Inferior parietal cortex (tissue), 1 donor: Measurements from ENCODE around the gene MLLT6.

Experiments used
- DNase-seq: peaks from one replicate; pipeline ENCODE4 v3.0.0-alpha.2; 2016; ENCODE audit errors: extremely low spot score

MLLT6 gene

GRCh38 chr17:38674749-38675615 lies 30.1 kb upstream of the MLLT6 start, which contains the start of gene EPOP:
EPOP (minus strand) TSS chr17:38674957; CDS start chr17:38674495, 462 bp downstream.
- DNase-seq, result peak; percentile 80

DNA sequence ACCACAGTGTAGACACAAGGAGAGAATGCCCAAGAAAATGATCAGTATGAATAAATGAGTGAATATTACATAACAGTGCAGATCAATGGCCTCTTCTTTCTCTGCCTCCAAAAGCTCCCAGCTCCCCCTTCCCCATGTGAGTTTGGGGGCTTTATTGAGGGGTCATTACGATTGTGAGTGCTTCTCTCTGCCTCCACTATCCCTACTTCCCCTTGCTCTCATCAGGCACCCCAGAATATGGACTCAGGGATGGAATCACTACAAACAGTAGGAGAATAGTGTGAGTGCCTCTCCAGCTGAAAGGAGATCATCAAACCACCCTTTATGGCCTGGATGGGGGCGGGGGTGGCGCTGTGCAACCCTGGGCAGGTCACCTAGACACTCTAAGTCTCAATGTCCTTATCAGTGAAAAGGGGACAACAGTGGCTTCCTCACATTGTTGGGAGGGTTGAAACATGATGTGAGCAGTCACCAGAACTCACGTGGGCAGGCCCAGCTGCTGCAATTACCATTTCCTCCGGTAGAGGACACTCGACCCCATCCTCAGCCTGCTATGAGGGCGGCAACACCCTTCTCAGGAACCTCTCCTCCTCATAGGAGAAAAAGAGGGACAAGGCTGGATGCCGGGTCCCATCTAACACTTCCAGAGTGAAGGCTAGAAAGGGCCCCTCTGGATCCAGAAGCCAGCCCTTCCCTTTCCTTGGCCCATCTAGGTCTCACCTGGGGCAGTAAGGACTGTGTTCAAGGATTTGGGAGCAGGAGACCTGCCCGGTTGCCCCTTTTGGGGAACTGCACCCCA lies 28.2 kb upstream of the MLLT6 start:
- DNase-seq, result peak; percentile 94

DNA sequence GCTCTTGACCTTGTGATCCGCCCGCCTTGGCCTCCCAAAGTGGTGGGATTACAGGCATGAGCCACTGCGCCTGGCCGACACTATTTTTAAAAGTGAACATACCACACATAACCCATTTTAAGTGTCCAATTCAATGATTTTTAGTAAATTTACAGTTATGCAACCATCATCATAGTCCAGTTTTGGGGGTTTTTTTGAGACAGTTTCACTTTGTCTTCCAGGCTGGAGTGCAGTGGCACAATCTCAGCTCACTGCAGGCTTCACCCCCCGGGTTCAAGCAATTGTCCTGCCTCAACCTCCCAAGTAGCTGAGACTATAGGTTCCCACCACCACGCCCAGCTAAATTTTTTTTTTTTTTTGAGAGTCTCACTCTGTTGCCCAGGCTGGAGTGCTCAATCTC lies 27.3 kb upstream of the MLLT6 start:
- DNase-seq, result no peak

DNA sequence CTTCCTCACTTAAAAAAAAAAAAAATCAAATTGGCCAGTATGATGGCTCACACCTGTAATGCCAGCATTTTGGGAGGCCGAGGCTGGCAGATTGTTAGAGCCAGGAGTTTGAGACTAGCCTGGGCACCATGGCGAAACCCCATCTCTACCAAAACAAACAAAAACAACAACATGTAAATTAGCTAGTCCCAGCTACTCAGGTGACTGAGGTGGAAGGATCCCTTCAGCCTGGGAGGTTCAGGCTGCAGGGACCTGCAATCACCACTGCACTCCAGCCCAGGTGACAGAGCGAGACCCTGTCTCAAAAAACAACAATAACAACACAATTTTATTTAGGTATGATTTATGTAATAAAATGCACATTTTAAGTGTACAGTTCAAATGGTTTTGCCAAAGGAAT lies 24.0 kb upstream of the MLLT6 start:
- DNase-seq, result no peak

- DNase-seq, result no peak
Measured at GRCh38 chr17:38685491-38685890, 19.6 kb upstream of the MLLT6 start.

GRCh38 chr17:38687286-38687685 lies 17.8 kb upstream of the MLLT6 start:
- DNase-seq, result no peak

GRCh38 chr17:38690386-38690785 lies 14.7 kb upstream of the MLLT6 start:
- no peak for DNase-seq

DNA sequence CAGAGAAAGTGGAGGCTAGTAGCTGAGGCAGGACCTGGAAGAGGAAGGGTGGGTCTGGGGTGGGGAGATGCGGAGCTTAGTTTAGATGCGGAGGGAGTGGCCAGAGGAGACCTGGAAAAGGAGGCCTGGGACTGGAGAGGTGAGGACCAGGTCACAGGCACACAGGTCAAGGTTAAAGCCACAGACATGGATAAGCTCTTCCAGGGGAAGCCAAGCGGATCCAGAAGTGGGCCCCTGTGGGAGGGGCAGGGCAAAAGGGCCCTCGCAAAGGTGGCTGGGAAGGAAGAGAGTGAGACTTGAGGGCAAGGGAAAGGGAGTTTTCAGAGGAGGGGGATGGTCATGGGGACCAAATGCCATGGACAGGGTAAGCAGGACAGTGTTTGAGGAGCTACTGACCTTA lies 13.9 kb upstream of the MLLT6 start:
- DNase-seq, result no peak

GRCh38 chr17:38693700-38694329 lies 11.3 kb upstream of the MLLT6 start:
- no peak for DNase-seq

- DNase-seq, result no peak
Measured at GRCh38 chr17:38697061-38697820, 7.8 kb upstream of the MLLT6 start.

- no peak for DNase-seq
Measured at GRCh38 chr17:38698760-38699159, 6.3 kb upstream of the MLLT6 start.

- DNase-seq, result peak; percentile 26
Measured at GRCh38 chr17:38701504-38702165, 3.4 kb upstream of the MLLT6 start.

GRCh38 chr17:38702166-38702915 lies 2.7 kb upstream of the MLLT6 start:
- peak; percentile 69 for DNase-seq

GRCh38 chr17:38702916-38703741 lies 1.9 kb upstream of the MLLT6 start:
- no peak for DNase-seq

DNA sequence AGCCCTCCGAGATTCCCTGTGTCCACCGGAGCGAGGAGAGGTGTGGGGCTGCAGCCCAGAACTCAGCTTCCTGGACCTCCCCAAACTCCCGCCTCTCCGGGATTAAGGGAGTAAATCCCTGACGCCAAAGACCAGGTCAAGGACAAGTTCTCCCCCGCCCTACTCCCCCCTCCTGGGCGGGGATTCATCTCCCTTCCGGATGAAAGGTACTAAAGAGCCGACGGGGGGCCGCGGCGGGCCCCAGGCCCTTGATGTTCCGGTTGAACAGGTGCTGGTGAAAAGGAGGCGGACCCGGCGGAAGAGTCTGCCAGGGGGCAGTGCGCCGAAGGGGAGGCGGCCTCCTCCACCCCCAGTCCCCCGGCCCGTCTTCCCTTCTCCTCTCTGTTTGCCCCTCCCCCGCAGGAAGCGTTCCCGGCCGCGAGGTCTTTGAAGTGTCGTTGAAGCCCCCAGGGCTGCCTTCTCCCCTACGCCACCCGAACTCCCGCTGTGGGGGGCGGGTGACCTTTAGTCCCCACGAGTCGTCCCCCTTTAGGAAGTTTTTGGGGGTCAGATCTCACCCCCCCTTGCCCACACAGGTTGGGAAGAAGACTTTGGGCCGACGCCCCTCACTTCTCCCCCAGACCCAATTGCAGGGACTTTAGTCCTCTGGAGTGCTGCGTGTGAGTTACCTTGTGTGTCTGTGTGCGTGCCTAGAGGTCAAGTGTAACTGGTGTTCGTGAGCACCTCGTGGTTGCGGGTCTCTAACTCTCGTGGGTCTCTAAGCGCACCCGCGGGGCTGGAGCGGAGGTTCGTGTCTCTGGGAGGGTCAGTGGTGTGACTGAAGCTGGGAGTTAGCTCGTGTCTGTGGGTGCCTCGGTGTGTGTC lies 1.1 kb upstream of the MLLT6 start:
- no peak for DNase-seq

- DNase-seq, result no peak
Measured at GRCh38 chr17:38705523-38705802, 390 bp downstream of the MLLT6 start.

DNA sequence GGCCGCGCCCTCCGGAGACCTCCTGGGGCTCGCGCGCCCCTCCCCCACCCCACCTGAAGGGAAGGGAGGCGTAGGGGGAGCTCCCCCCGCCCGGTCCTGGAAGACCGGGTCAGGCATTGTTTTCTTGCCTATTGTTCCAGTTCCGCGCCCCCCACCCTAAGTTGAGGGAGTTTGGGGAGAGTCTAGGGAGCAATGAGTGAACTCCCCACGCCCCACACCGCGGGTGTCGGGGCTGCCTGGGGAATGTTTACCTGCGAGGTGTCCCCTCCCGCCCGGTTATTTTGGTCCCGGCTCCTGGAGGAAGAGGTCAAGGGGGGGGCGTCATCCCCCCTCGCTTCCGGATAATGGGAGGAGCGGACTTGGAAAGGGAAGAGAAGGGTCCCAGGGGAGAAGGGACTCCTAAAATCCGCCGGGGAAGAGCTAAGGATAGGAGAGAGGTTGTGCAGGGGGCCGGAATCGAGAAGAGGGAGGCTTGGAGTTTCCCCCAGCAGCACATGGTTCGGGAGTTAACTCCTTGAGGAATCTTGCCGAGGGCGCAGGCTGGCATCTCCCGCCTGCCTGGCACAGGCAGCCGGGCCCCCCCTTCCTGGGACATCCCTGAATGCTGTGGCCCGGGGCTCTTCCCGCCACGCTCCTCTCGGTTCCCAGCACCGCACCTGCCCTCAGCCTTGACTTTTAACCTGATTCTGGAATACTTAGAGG lies 881 bp downstream of the MLLT6 start:
- no peak for DNase-seq
